ENCODE results near the gene FHIT. TPM values are rescaled to one million over a fixed set of nuclear protein-coding genes. Genes with fewer than 3 reads are reported as not detected.

FHIT gene
- total and polyA plus RNA-seq, 7 donors: 2.4 to 10.2 (median 6.1) TPM

DNA sequence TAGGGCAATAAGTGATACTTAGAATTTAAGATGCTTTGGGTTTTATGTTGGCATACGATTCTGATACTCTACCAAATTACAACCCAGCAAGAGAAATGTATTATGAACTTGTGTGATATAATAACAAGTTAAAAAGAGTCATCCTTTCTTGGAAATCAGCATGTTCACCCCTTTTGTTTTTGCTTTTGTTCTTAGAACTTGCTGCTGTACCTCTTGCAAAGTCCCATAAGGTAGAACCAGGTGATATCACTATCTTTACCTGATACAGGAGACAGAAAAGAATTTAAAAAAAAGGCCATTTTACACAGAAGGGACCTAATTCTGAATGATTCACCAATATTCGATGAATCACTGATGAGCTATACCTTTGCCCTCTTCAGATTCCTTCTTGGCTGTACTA lies 810.4 kb downstream of the FHIT start:
- no peak overlapping the region for H3K4me3 ChIP-seq
- intact Hi-C loops (cut with DNase I): no loop called here
- TF ChIP-seq POLR2AphosphoS5 (IDR thresholded peaks at IDR 0.05) (no peak), EP300 (IDR thresholded peaks at IDR 0.05) (no peak), POLR2A (IDR thresholded peaks at IDR 0.05) (no peak)
- TF ChIP-seq, protein P1, sequence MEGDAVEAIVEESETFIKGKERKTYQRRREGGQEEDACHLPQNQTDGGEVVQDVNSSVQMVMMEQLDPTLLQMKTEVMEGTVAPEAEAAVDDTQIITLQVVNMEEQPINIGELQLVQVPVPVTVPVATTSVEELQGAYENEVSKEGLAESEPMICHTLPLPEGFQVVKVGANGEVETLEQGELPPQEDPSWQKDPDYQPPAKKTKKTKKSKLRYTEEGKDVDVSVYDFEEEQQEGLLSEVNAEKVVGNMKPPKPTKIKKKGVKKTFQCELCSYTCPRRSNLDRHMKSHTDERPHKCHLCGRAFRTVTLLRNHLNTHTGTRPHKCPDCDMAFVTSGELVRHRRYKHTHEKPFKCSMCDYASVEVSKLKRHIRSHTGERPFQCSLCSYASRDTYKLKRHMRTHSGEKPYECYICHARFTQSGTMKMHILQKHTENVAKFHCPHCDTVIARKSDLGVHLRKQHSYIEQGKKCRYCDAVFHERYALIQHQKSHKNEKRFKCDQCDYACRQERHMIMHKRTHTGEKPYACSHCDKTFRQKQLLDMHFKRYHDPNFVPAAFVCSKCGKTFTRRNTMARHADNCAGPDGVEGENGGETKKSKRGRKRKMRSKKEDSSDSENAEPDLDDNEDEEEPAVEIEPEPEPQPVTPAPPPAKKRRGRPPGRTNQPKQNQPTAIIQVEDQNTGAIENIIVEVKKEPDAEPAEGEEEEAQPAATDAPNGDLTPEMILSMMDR (IDR thresholded peaks at IDR 0.05): no peak
- H3K4me1 ChIP-seq: no peaks in the 10 kb centered on the region
- H3K9me3 ChIP-seq: no peaks in the 10 kb centered on the region
- H3K36me3 ChIP-seq: no peaks in the 10 kb centered on the region
- WGBS, 2 donors: 91 to 93% methylated on average over 2 of the region's 2 CpGs
- H3K27ac ChIP-seq: no peak overlapping the region
- peaks cover 0 to 27% (median 0%) of the 10 kb centered on the region in 3 donors for H3K27me3 ChIP-seq
- DNase-seq: no peak

DNA sequence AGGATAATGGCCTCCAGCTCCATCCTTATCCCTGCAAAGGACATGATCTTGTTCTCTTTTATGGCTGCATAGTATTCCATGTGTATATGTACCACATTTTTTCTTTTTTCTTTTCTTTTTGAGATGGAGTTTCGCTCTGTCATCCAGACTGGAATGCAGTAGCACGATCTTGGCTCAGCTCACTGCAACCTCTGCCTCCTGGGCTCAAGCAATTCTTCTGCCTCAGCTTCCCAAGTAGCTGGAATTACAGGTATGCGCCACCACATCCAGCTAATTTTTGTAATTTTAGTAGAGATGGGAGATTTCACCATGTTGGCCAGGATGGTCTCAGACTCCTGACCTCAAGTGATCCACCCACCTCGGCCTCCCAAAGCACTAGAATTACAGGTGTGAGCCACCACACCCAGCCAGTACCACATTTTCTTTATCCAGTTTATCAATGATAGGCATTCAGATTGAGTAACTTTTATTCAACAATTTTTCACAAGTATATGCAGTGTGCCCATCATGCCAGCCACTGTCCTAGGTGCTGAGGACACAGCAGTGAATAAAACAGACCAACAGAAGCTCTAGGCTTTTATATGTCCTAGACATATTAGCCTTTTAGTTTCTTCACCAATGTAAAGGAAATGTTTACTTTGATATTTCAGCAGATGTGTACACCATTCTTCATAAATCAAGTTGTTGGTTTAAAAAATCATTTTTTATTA lies 815.2 kb downstream of the FHIT start:
- Histone ChIP-seq H3K27ac (no peak overlapping the region), H3K9me3 (no peaks in the 10 kb centered on the region)
- TF ChIP-seq EP300 (IDR thresholded peaks at IDR 0.05) (no peak), POLR2A (IDR thresholded peaks at IDR 0.05) (no peak)
- TF ChIP-seq, protein P1 (IDR thresholded peaks at IDR 0.05): no peak

DNA sequence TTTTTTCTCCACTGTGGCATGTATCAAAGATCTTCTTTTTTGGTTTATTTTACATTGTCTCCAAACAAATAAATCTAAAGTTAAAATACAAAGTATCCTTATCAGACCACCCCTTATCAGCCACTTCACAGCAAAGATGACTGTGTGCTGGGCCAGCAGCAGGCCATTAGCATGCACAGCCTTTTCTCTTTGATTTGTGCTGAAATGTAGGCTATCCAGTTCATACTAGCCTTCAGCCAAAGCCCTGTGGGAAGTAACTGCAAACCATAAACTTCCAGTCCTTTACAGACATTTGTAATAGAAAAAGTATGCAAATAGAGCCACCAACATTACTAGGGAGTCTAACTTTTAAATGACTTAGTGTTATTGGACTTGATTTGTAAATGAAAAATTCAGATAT lies 816.3 kb downstream of the FHIT start:
- H3K4me1 ChIP-seq: no peaks in the 10 kb centered on the region
- no peak overlapping the region for H3K4me3 ChIP-seq
- no peak for DNase-seq
- H3K9me3 ChIP-seq: no peaks in the 10 kb centered on the region
- no peaks in the 10 kb centered on the region for H3K36me3 ChIP-seq
- TF ChIP-seq POLR2AphosphoS5 (IDR thresholded peaks at IDR 0.05): no peak
- no peak for TF ChIP-seq POLR2A (IDR thresholded peaks at IDR 0.05)
- H3K27me3 ChIP-seq: no peaks in the 10 kb centered on the region
- intact Hi-C loops (cut with DNase I): no loop called here
- no peak overlapping the region for H3K27ac ChIP-seq

More for the DNA sequence above, 815.2 kb downstream of the FHIT start:
- peaks cover 0 to 7% (median 0%) of the 10 kb centered on the region in 3 donors for H3K27me3 ChIP-seq
- H3K36me3 ChIP-seq: no peaks in the 10 kb centered on the region
- intact Hi-C loops (cut with DNase I): no loop called here
- no peak for DNase-seq
- WGBS, 2 donors: 94 to 98% methylated on average over 4 of the region's 4 CpGs
- H3K4me1 ChIP-seq: no peaks in the 10 kb centered on the region
- H3K4me3 ChIP-seq: no peak overlapping the region

DNA sequence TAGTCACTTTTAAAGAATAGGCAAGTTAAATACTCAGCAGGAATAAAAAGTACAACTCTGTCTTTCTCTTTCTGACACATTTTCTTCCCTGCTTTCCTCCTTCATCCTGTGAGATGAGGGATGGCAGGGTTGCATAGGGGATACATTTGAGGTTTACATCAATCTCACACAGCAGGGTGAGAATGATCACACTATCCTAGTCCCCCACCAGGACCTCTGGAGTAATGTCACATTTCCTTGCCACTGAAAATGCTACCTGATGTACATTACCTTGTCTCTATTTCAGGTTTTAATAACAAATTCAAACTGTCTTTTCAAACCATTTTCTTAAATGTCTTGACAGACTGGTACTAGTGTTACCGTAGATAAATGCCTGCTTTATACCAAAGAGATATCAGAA lies 816.9 kb downstream of the FHIT start:
- intact Hi-C loops (cut with DNase I): no loop called here
- Histone ChIP-seq H3K36me3 (no peaks in the 10 kb centered on the region), H3K4me3 (no peak overlapping the region), H3K4me1 (no peaks in the 10 kb centered on the region), H3K9me3 (no peaks in the 10 kb centered on the region), H3K27ac (no peak overlapping the region), H3K27me3 (no peaks in the 10 kb centered on the region)
- DNase-seq: no peak
- TF ChIP-seq POLR2AphosphoS5 (IDR thresholded peaks at IDR 0.05): no peak
- TF ChIP-seq EP300 (IDR thresholded peaks at IDR 0.05): no peak
- TF ChIP-seq POLR2A (IDR thresholded peaks at IDR 0.05): no peak
- 43 to 60% methylated on average over 1 of the region's 1 CpG for WGBS, 2 donors

DNA sequence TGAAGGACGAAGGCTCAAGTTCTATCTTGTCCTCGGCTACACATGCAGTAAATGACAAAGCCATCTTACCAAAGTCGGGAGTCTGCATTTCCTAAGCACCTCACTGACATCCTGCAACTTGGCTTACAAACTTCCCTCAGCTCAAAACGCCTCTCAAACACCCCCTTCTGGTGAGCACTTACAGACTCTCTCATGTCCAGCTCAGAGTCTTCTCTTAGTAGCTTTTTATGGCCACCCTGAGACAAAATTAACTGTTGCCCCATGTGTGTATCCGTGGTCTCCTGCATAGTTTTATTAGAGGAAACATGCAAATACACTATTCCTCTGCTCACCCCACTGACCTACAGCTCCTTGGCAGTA lies 819.7 kb downstream of the FHIT start:
- no peak for DNase-seq
- 44 to 71% methylated on average over 5 of the region's 5 CpGs for WGBS, 2 donors
- Histone ChIP-seq H3K4me1 (no peaks in the 10 kb centered on the region), H3K9me3 (no peaks in the 10 kb centered on the region), H3K27ac (no peak overlapping the region), H3K36me3 (no peaks in the 10 kb centered on the region), H3K4me3 (no peak overlapping the region), H3K27me3 (no peaks in the 10 kb centered on the region)
- no peak for TF ChIP-seq POLR2A (IDR thresholded peaks at IDR 0.05)
- intact Hi-C loops (cut with DNase I): no loop called here

DNA sequence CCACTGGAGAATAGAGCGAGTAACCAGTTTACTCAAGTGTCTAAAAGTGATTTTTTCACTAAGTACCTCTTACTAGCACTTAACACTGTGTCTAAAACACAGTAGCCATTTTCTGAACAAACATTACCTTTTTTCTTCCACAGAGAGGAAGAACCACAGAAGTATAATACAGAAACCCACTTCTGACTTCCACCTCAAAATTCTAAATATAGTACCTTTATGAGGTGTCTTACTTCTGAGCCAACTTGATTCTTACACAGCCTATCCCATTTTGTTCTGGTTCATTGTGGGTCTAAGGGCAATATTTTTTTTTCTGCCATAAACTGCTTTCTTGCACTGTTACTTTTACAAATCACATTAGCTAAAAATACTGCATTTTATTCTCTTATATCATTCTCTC lies 821.0 kb downstream of the FHIT start:
- Histone ChIP-seq H3K4me3 (no peak overlapping the region), H3K36me3 (no peaks in the 10 kb centered on the region), H3K4me1 (no peaks in the 10 kb centered on the region), H3K27me3 (no peaks in the 10 kb centered on the region), H3K27ac (no peak overlapping the region), H3K9me3 (no peaks in the 10 kb centered on the region)
- WGBS, 2 donors: 89 to 98% methylated on average over 1 of the region's 1 CpG
- TF ChIP-seq POLR2AphosphoS5 (IDR thresholded peaks at IDR 0.05): no peak
- no peak for TF ChIP-seq EP300 (IDR thresholded peaks at IDR 0.05)
- no peak for TF ChIP-seq POLR2A (IDR thresholded peaks at IDR 0.05)
- TF ChIP-seq, protein P1 (IDR thresholded peaks at IDR 0.05): no peak
- no peak for DNase-seq
- intact Hi-C loops (cut with DNase I): no loop called here
